HG03354 (cell line): ENCODE data around the gene GDF10.

Experiments
- ATAC-seq: cut with Tn5 transposase; IDR thresholded peaks from one replicate; pipeline ENCODE4 v1.9.1; 2021; ENCODE audit warnings: mild to moderate bottlenecking; ENCODE audit not compliant: unreplicated experiment, poor library complexity, severe bottlenecking

The GDF10 gene

DNA sequence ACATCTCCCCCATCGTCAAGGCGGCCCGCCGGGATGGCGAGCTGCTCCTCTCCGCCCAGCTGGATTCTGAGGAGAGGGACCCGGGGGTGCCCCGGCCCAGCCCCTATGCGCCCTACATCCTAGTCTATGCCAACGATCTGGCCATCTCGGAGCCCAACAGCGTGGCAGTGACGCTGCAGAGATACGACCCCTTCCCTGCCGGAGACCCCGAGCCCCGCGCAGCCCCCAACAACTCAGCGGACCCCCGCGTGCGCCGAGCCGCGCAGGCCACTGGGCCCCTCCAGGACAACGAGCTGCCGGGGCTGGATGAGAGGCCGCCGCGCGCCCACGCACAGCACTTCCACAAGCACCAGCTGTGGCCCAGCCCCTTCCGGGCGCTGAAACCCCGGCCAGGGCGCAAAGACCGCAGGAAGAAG is 10.1 kb downstream of the GDF10 start:
- ATAC-seq: no peak

DNA sequence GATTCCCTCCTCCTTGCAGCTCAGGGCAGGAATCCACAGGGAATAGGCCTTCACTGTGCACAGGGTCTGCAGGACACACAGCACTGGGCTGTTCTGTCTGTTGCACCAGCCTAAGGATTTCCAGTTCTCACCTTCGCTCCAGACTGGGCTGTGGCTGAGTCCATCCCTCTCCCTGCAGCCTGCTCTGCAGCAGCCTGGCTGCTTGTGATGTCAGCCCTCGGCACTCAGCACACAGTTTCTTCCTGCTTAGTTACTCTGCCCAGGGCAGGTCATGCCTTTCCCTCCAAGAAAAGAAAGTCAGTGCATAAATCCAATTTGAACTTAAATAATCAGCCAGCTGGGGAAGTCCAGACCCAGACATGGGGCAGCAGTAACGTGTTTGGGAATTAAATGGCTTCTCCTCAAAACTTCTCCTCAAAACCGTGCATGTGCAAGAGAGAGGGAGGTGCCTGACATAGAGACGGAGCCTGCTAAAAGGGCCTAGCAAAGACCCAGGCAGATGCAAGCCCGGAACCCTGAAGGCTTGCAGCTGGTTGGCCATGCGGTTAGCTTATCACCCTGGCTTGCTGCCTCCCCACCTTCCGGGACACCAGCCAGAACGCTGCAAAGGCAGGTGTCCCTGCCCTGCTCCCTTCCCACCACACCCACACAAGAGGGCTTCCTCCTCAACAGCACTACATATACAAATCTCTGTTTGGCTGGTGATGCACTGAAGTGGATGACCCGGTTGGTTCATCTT is 11.4 kb downstream of the GDF10 start:
- no peak for ATAC-seq

DNA sequence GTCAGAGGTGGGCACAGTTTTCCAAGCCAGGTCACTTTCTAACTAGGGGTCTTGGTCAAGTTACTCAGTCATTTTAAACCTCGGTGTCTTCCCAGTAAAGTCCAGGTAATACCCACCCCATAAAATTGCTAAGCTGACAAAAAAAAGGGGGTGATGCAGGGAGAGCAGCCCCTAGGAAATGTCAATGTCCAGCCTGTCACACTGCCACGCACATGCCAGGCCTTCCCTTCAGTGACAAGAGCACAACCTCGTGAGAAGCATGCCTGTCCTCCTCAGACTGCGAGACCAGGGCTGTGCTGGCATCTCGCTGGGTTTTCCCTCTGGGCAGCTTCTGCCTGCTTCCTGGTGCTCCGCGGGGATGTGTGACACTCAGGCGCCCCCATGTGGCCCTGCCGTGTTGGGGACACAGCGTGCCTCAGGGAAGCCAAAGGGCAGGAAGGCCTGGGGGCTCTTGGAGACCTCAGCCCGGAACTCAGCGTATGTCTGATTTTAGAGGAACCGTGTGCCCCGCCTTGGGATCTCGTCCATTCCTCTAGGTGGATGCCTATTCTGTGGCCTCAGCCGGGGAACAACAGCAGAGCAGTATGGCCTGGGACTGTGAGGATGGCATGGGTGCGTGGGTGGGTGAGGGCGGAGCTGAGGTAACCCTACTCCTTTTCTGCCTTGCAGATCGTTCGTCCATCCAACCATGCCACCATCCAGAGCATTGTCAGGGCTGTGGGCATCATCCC is 12.1 kb downstream of the GDF10 start:
- ATAC-seq: peak; percentile 62

DNA sequence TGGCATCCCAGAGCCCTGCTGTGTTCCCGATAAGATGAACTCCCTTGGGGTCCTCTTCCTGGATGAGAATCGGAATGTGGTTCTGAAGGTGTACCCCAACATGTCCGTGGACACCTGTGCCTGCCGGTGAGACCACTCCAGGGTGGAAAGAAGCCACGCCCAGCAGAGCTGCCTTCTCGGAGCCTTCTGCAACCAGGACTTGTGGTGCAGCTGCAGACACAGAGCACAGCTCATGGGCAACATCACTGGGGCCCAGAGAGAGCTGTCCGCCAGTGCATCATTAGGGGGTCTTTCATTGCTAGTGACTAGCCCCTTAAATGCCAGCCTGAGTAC is 12.6 kb downstream of the GDF10 start:
- no peak for ATAC-seq

DNA sequence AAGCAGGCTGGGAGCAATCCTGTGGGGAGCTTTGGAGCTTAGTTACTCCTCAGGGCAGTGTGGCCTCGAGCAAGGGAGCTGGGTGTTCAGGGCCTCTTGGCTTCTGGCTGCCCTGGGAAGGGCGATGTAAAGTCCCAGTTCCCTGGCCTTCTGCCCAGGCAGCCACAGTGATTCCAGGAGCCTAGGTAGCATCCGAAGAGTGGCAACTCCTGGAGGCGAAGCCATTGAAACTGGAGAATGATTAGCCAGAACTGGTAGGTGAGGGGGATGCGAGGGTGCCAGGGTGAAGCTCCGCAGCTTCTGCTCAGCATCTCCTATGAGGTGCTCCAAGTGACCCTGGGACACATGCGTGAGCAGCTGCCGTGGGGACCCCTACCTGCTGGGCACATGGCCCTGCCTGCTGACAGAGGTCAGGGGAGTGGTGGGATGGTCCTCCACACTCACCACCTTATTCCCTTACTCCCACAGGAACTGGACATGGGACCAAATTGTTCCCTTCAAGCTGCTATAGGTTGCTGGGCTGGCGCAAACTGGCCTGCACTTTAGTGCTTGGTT is 14.5 kb downstream of the GDF10 start:
- no peak for ATAC-seq

DNA sequence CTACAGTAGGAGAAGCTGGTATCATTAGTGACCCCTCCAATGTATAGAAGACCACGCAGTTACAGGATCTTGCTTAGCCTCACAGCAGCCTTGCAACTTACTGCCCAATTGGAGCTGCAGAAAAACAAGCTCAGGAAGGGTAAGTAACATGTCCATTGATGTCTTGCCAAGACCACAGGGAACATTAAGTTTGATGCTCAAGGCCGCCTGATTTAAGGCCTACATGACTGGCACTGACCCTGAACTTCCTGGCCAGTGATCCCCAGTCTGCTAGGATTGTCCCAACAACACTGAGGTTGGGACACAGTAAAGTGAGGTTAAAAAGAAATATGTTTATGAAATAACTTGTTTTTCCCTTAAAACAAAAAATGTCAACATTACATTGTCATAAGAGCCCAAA is 15.4 kb downstream of the GDF10 start:
- no peak for ATAC-seq

DNA sequence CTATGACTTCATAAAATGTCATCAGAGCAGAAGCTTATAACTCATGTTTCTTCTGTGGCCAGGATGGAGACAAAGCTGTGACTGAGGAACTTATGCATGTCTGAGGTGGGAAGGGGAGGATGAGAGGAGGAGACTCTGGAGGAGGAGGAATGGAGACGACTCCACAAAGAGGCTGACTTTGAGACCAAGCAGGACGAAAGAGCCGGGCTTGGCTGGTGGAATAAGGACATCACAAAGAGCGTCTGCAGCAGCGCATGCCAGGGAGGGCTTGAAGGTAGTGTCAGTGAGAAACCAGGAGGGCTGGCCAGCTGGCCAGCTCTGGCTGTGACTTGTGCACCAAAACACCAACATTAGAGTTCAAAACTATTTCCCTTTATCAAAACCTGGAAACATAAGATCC is 16.1 kb downstream of the GDF10 start:
- no peak for ATAC-seq

DNA sequence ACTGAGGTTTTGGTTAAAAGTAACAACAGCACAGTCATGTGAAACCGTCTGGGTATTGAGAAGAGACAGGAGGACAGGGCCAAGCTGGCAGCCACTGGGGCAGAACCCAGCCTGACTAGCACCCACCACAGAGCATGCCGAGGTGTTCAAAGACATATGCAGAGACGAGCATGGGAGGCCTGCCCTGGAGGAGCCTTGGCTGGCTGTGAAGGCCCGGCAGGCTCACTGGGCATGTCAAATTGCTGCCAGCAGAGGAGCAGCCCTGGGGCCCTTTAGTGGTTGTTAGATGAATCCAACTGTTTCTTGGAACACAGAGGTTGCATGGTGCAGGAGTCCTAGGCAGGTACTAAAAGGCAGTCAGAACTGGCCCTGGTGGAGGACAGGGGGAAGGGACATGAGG is 17.3 kb downstream of the GDF10 start:
- ATAC-seq: no peak

DNA sequence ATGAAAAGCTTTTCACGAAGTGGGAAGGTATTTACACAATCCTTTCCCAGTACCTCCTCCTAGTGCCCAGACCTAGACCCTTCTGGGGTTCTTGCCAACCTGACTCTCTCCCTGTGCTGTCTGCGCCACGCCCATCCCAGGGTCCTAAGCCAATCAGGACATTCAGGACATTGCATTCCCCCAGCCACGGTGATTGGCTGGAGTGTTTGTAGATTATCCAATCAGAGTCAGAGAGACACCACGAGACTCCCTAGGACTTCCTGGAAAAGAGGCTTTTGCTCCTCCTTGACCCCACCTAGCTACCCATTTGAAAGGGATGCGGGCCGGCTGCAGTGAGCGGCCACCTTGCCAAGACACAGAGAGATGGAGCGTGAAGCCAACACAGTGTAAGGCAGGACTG is 18.7 kb downstream of the GDF10 start:
- ATAC-seq: no peak

DNA sequence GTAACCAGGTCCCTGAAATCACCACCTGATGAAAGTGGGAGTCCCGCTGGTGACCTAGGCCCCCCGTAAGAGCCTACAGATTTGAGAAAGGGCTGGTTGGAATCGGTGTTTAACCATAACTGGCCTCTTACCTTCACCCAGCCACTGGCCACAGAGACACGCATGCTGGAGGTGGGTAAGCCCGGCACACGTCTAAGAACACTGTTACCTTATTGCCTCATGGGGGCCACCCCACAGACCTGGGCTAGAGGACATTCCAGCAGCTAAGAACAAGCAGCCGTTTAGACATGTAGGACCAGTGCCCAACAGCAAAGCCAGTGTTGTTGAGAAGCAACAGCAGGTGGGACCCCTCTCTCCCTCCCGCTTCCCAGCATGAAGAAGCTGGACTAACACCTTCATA is 19.8 kb downstream of the GDF10 start:
- ATAC-seq: no peak

DNA sequence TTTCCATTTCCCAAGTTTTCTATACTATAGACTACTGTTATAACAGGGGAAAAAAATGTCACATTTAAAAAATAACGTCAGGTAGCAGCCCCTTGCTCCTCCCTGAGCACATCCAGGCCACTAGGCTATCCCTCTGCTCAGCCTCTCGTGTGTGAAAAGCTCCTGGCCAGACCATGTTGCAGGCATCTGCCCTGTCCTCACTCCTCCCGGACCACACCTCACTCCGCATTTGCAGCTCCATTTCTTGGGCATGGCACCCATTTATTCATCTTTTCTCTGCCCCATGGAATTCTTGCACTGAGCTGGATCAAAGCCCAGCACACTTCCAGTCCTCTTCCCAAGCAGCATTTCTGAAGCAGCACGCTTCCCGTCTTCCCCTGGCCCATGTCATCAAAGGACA is 20.8 kb downstream of the GDF10 start:
- no peak for ATAC-seq

DNA sequence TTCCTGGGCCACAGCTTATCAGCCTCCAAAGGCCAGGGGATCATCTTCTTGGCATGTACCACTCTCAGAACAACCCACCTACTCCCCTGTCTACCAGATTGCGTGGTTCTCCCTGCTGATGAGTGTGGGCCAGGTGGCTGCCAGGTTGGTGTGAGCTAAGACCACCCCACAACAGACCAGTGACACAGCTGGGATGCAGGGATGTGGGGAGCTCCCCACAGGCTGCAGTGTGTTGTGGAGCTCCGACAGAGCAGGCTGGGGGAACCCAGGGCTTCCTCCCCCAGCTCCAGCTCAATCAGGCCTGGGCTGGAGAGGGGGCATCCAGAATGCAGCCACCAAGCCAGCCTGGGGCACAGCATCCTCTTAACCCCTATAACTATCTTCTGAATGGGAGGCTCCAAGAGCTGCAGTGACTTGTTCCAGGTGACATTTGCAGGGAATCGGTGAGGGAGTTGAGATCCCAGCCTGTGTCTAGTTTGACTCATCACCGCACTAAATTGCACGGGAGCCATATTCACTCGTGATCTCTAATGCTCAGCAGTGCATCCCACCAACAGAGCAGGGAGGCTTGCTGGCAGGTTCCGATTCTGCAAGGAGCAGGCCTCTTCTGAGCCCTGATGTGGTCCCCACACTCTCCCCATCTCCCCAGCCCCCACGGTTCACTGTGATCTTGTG is 21.7 kb downstream of the GDF10 start:
- ATAC-seq: no peak

DNA sequence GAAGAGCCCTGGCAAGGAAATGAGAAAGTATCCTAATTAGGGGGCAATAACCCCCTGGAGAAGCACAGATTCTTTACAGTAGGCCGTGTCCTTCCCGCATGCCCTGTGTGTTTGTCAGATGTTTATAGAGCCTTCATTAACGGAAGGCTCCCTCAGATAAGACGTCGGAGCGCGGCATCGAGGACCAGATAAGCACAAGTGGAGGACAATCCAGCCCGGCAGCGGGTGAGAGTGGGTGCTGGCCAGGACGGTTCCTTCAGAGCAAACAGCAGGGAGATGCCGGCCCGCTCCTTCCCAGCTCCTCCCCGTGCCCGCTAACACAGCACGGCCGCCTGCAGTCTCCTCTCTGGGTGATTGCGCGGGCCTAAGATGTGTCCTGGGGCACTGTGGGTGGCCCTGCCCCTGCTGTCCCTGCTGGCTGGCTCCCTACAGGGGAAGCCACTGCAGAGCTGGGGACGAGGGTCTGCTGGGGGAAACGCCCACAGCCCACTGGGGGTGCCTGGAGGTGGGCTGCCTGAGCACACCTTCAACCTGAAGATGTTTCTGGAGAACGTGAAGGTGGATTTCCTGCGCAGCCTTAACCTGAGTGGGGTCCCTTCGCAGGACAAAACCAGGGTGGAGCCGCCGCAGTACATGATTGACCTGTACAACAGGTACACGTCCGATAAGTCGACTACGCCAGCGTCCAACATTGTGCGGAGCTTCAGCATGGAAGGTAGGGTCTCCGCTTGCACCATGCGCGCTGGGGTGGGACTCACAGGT is 22.5 kb downstream of the GDF10 start, which contains the start of gene GDF2:
TSS of gene GDF2 (plus strand) at position 155 of the 762 bp plus-strand sequence. CDS start at position 370, 215 bp downstream.
- no peak for ATAC-seq

DNA sequence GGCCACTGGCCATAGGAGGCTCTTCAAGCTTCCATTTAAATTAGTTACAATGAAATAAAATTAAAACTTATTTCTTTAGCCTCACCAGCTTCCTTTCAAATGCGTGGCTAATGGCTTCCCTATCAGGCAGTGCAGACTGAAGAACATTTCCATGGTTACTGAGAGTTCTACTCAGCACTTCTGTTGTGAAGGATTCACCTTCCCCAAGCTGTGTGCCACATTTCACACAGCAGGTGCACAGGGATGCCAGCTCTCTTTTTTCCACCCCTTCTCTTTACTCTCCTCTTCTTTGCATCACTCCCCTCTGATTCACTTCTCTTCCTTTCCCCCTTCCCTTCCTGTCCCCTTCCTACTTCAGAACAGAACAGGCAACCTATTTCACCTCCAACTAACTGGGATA is 23.1 kb downstream of the GDF10 start:
- no peak for ATAC-seq

DNA sequence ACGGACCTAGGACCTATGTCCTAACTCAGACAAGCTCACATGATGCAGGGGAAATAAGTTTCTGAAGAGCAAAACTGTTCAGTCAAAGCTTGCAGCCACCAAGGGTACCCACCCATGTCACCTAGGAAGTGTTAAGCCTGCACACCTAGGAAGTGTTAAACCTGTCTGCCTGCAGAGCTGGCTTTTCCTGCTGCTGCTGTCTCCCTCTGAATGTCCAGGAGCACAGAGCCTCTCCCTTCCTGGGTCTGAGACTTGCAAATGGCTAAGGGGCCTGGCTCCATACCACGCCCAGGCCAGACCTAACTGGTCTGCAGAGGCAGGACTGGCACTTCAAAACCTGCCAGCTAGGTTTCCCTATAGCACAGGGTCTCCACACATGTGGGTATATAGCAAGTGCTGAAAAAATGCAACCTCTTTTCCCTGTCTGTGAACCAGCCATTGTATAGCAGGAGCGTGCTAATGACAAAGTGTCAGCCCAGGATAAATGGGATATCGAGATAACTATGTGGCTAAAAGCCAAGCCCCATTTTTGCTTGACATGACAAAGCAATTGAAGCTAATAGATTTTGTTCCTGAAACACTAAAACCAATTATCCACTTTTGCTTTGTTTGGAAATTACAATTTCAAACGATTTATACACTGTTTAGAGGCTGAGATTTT is 23.8 kb downstream of the GDF10 start:
- ATAC-seq: no peak

DNA sequence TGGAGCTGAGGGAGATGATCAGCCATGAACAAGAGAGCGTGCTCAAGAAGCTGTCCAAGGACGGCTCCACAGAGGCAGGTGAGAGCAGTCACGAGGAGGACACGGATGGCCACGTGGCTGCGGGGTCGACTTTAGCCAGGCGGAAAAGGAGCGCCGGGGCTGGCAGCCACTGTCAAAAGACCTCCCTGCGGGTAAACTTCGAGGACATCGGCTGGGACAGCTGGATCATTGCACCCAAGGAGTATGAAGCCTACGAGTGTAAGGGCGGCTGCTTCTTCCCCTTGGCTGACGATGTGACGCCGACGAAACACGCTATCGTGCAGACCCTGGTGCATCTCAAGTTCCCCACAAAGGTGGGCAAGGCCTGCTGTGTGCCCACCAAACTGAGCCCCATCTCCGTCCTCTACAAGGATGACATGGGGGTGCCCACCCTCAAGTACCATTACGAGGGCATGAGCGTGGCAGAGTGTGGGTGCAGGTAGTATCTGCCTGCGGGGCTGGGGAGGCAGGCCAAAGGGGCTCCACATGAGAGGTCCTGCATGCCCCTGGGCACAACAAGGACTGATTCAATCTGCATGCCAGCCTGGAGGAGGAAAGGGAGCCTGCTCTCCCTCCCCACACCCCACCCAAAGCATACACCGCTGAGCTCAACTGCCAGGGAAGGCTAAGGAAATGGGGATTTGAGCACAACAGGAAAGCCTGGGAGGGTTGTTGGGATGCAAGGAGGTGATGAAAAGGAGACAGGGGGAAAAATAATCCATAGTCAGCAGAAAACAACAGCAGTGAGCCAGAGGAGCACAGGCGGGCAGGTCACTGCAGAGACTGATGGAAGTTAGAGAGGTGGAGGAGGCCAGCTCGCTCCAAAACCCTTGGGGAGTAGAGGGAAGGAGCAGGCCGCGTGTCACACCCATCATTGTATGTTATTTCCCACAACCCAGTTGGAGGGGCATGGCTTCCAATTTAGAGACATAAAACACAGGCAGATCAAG is 25.6 kb downstream of the GDF10 start:
- ATAC-seq: no peak

DNA sequence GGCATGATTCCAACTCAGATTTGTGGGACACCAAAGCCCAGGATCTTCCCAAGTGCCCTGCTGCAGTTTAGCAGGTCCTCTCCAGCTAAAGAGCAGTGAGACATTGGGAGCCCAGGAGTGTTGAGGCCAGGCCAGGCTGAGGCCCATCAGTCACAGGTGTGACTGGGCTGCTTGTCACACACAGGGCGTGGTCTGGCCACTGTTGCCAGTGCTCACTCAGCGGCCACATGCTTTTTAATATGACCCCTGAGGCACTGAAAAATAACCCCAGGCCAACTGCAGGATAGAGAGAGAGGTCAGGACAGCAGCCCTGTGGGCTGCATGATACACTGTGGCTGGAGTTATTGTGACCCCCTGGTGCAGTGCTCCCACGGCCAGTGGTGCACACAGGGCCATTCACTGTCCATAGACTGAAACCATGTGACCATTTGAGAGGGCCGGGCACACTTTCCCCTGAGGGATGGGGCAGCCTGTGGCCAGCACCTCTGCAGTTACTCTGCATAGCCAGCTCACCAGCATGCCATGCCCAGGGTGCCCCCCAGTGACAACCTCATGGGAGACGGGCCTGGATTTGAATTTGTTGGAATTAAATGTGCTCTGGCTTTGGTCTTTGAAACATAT is 26.4 kb downstream of the GDF10 start:
- no peak for ATAC-seq

DNA sequence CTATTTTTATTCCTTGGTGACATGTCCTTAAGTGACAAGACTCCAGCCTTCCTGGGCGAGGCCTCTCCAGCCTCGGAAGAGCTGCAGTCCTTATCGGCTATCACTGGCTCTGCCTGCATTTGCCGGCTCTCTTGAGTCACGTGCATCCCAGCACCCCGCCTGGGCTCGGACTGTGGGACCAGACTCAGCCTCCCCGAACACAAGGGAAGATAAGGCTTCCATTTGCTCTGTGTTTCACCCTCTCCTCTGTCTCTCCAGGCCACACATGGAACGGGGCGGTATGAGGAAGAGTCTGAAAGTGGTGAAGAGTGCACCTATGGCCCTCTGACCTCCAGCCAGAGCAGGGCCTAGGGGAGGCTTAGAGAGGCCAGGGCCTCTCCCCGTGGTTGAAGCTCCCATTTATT is 26.9 kb downstream of the GDF10 start:
- no peak for ATAC-seq
